SK-N-SH (cell line): ENCODE measurements around the gene PDE2A. TPM values are rescaled to one million over a fixed set of nuclear protein-coding genes. Genes with fewer than 3 reads are reported as not detected.

Source experiments
- CTCF ChIA-PET: fragments of 300-600, 350-600 bp; formaldehyde crosslinking; extraction: SDS; loops from one replicate; lab custom pipeline; 2021; lab: Yijun Ruan, JAX
- POLR2A ChIA-PET: fragments of 350-600 bp; sonication (Branson Sonifier 250); formaldehyde crosslinking; extraction: SDS; loops from one replicate; lab custom pipeline; 2020; ENCODE audit warnings: antibody characterized with exemption, inconsistent platforms; lab: Yijun Ruan, JAX
- DNase-seq: peaks from one replicate; pipeline ENCODE4 v3.0.0; 2012
- H2AFZ ChIP-seq: fragments of 200-600 bp; sonication (generic); 2 replicates; pipeline ENCODE4 v1.8.1; 2016; ENCODE audit warnings: antibody characterized with exemption, mild to moderate bottlenecking, low read depth
- H3F3A ChIP-seq: fragments of 200-600 bp; sonication (generic); replicated peaks from 2 replicates; pipeline ENCODE3; 2016; ENCODE audit warnings: antibody characterized with exemption, mild to moderate bottlenecking; ENCODE audit not compliant: insufficient read depth
- H3K27ac ChIP-seq, 2 experiments: fragments of 200-500 bp in 1 of 2; fragments of 200-600 bp in 1 of 2; sonication (Bioruptor generic) in 1 of 2; sonication (generic), shearing (Covaris generic) in 1 of 2; 2 replicates each; pipeline versions ENCODE4 v1.5.1 to v1.6.1; 2014 to 2016; ENCODE audit warnings: low read depth in 2 of 2, inconsistent platforms in 1 of 2, low read length in 1 of 2, mild to moderate bottlenecking in 1 of 2, mixed read lengths in 1 of 2
- H3K27me3 ChIP-seq: fragments of 200-600 bp; sonication (generic), shearing (Covaris generic); 2 replicates; pipeline ENCODE4 v1.6.1; 2016; ENCODE audit warnings: mixed run types; ENCODE audit not compliant: insufficient read depth
- H3K36me3 ChIP-seq, 2 experiments: fragments of 200-500 bp in 1 of 2; fragments of 200-600 bp in 1 of 2; sonication (Bioruptor generic) in 1 of 2; sonication (generic) in 1 of 2; replicated peaks in 1 of 2; 2 replicates each; pipeline versions ENCODE3 to v1.5.1; 2014 to 2016; ENCODE audit warnings: low read length in 1 of 2, mild to moderate bottlenecking in 1 of 2; ENCODE audit not compliant: insufficient read depth in 2 of 2, control insufficient read depth in 1 of 2
- H3K4me1 ChIP-seq, 2 experiments: fragments of 200-500 bp in 1 of 2; fragments of 200-600 bp in 1 of 2; sonication (Bioruptor generic) in 1 of 2; sonication (generic), shearing (Covaris generic) in 1 of 2; 2 replicates each; pipeline versions ENCODE4 v1.5.1 to v1.6.1; 2014 to 2016; ENCODE audit warnings: low read depth in 1 of 2, low read length in 1 of 2, mixed run types in 1 of 2; ENCODE audit not compliant: insufficient read depth in 2 of 2, control insufficient read depth in 1 of 2
- H3K4me2 ChIP-seq: fragments of 200-600 bp; sonication (generic), shearing (Covaris generic); 2 replicates; pipeline ENCODE4 v1.6.1; 2017; ENCODE audit warnings: mixed run types
- H3K4me3 ChIP-seq, 2 experiments: fragments of 200-500 bp in 1 of 2; fragments of 200-600 bp in 1 of 2; sonication (Bioruptor generic) in 1 of 2; sonication (generic), shearing (Covaris generic) in 1 of 2; 2 replicates each; pipeline versions ENCODE4 v1.5.1 to v1.8.1; 2014 to 2016; ENCODE audit warnings: low read depth in 2 of 2, inconsistent platforms in 1 of 2, low read length in 1 of 2, mild to moderate bottlenecking in 1 of 2, mixed read lengths in 1 of 2, moderate library complexity in 1 of 2
- H3K79me2 ChIP-seq: fragments of 200-600 bp; sonication (generic); 2 replicates; pipeline ENCODE4 v1.8.1; 2017; ENCODE audit warnings: mild to moderate bottlenecking; ENCODE audit not compliant: insufficient read depth
- H3K9ac ChIP-seq: fragments of 200-600 bp; sonication (generic); 2 replicates; pipeline ENCODE4 v1.6.1; 2017; ENCODE audit warnings: mixed run types
- H3K9me2 ChIP-seq: fragments of 200-600 bp; sonication (generic); 2 replicates; pipeline ENCODE4 v1.6.1; 2017; ENCODE audit warnings: mixed run types
- H3K9me3 ChIP-seq: fragments of 200-600 bp; sonication (generic); 2 replicates; pipeline ENCODE4 v1.6.1; 2017; ENCODE audit warnings: mixed run types, mild to moderate bottlenecking, moderate library complexity
- H4K20me1 ChIP-seq: fragments of 200-600 bp; sonication (generic); 2 replicates; pipeline ENCODE4 v1.6.1; 2017; ENCODE audit warnings: mild to moderate bottlenecking, mixed run types; ENCODE audit not compliant: insufficient read depth
- CHD2 ChIP-seq: fragments of 150-350 bp; IDR thresholded peaks from 2 replicates; pipeline ENCODE4 v1.6.1; 2018; ENCODE audit warnings: low read length; ENCODE audit not compliant: partially characterized antibody
- ELF1 ChIP-seq: IDR thresholded peaks from 2 replicates; pipeline ENCODE4 v1.4.0; 2012
- EZH2phosphoT487 ChIP-seq: fragments of 200-600 bp; sonication (generic); IDR thresholded peaks from 2 replicates; pipeline ENCODE4 v1.6.1; 2017; ENCODE audit warnings: low read depth, mixed run types, mild to moderate bottlenecking, antibody characterized with exemption, moderate library complexity, borderline replicate concordance
- FOSL2 ChIP-seq: IDR thresholded peaks from 2 replicates; pipeline ENCODE4 v1.4.0; 2012; ENCODE audit warnings: low read depth, mild to moderate bottlenecking, moderate library complexity, borderline replicate concordance
- FOXM1 ChIP-seq: IDR thresholded peaks from 2 replicates; pipeline ENCODE4 v1.4.0; 2012; ENCODE audit warnings: low read depth, mild to moderate bottlenecking
- GABPA ChIP-seq: IDR thresholded peaks from 2 replicates; pipeline ENCODE4 v1.4.0; 2012; ENCODE audit warnings: low read depth, mild to moderate bottlenecking
- GATA2 ChIP-seq: sonication (generic); formaldehyde crosslinking; IDR thresholded peaks from 2 replicates; pipeline ENCODE4 v1.5.0; 2020; ENCODE audit warnings: mild to moderate bottlenecking, missing genetic modification reagents
- IRF3 ChIP-seq: fragments of 150-350 bp; IDR thresholded peaks from 2 replicates; pipeline ENCODE4 v1.6.1; 2016; ENCODE audit warnings: mild to moderate bottlenecking, low read depth, low read length
- JUND ChIP-seq: IDR thresholded peaks from 2 replicates; pipeline ENCODE4 v1.4.0; 2012
- MEF2A ChIP-seq: IDR thresholded peaks from 2 replicates; pipeline ENCODE4 v1.4.0; 2012; ENCODE audit warnings: low read depth, borderline replicate concordance
- NFIC ChIP-seq: IDR thresholded peaks from 2 replicates; pipeline ENCODE4 v1.4.0; 2012; ENCODE audit warnings: borderline replicate concordance
- PBX3 ChIP-seq: IDR thresholded peaks from 2 replicates; pipeline ENCODE4; 2012
- RCOR1 ChIP-seq: fragments of 150-350 bp; IDR thresholded peaks from 2 replicates; pipeline ENCODE4 v1.6.1; 2017; ENCODE audit warnings: antibody characterized with exemption, low read length
- REST ChIP-seq: IDR thresholded peaks from 2 replicates; pipeline ENCODE4 v1.6.1; 2012; ENCODE audit warnings: mild to moderate bottlenecking, low read depth, low read length, moderate library complexity
- SMC3 ChIP-seq: IDR thresholded peaks from 2 replicates; pipeline ENCODE4 v1.6.1; 2012; ENCODE audit warnings: low read depth, low read length, improper control_type of control experiment
- TAF1 ChIP-seq: IDR thresholded peaks from 2 replicates; pipeline ENCODE4 v1.6.1; 2012; ENCODE audit warnings: low read depth, mild to moderate bottlenecking, low read length, moderate library complexity, borderline replicate concordance
- TEAD4 ChIP-seq: IDR thresholded peaks from 2 replicates; pipeline ENCODE4 v1.4.0; 2012; ENCODE audit warnings: mild to moderate bottlenecking, borderline replicate concordance; ENCODE audit not compliant: insufficient read depth
- USF1 ChIP-seq: IDR thresholded peaks from 2 replicates; pipeline ENCODE4 v1.4.0; 2012; ENCODE audit warnings: low read depth, borderline replicate concordance
- USF2 ChIP-seq: fragments of 150-350 bp; IDR thresholded peaks from 2 replicates; pipeline ENCODE4 v1.6.1; 2017; ENCODE audit warnings: antibody characterized with exemption, low read length, low read depth, borderline replicate concordance
- ZBTB33 ChIP-seq: IDR thresholded peaks from 2 replicates; pipeline ENCODE4 v1.4.0; 2012; ENCODE audit warnings: low read depth, borderline replicate concordance
- WGBS: methylation state at CpG from one replicate; pipeline ENCODE4 v1.1.6; 2017; ENCODE audit warnings: low lambda C conversion rate; 5-methylcytosine and 5-hydroxymethylcytosine counted together
- polyA plus RNA-seq, 3 experiments: library from polyadenylated mRNA; depleted of rRNA; stranded (reverse); fragments of >200 nt; gene quantifications; 2 replicates each; pipeline ENCODE4 v1.2.3, GENCODE V29; 2012

Gene PDE2A
- polyA plus RNA-seq, 1 of the 3 experiments (the other 2 are of a cell fraction) = 0.43 TPM

- Histone ChIP-seq H3K4me2 (no peak overlapping the region), H3K9me2 (no peaks in the 10 kb centered on the region), H3K9me3 (no peaks in the 10 kb centered on the region), H3K9ac (no peak overlapping the region), H4K20me1 (no peaks in the 10 kb centered on the region), H3K4me1 (no peaks in the 10 kb centered on the region), H2AFZ (no peak overlapping the region), H3K27ac (no peak overlapping the region), H3K36me3 (no peaks in the 10 kb centered on the region), H3K27me3 (peaks cover 2% of the 10 kb centered on the region; the same call in 1 of the 2 replicates), H3F3A (no peaks in the 10 kb centered on the region), H3K4me3 (no peak overlapping the region), H3K79me2 (no peaks in the 10 kb centered on the region)
- no peak for DNase-seq
- TF ChIP-seq ZBTB33 (no peak), TEAD4 (no peak), GABPA (no peak), ELF1 (no peak), SMC3 (no peak), EZH2phosphoT487 (no peak), USF2 (no peak), RCOR1 (no peak), MEF2A (no peak), FOXM1 (no peak), USF1 (no peak), REST (no peak), GATA2 (CRISPR knock-in tag) (no peak), CHD2 (no peak), PBX3 (no peak), JUND (no peak), IRF3 (no peak), TAF1 (no peak), NFIC (no peak), FOSL2 (no peak)
- ChIA-PET CTCF (no interaction called here), POLR2A (no interaction called here)
- WGBS = 54% methylated on average over 3 of the region's 3 CpGs
These were observed 146.1 kb downstream of the PDE2A start for GRCh38 chr11:72528121-72528520.
